CD4-positive, alpha-beta T cell treated with Interleukin-17A for 1 hour (primary cell): ENCODE measurements around the gene SLC29A2.
"Not testable (repeated sequence)": the region's sequence is repeated elsewhere in the genome, so short reads cannot be mapped to it uniquely, and the experiment has no call there.

ENCODE experiments used
- DNase-seq: peaks from one replicate; pipeline ENCODE4 v3.0.0-alpha.2; 2020

The SLC29A2 gene

DNA sequence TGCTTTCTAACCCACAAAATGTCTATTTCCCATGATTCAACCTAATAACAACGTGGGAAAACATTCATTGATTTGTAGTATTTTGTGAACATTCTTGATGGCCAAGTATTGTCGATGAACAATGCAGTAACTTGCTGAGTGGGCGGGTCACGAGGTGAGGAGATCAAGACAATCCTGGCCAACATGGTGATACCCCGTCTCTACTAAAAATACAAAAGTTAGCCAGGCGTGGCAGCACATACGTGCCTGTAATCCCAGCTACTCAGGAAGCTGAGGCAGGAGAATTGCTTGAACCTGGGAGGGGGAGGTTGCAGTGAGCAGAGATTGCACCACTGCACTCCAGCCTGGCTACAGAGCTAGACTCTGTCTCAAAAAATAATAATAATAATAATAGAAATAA is 8.7 kb upstream of the SLC29A2 start:
- DNase-seq, result not testable (repeated sequence)

DNA sequence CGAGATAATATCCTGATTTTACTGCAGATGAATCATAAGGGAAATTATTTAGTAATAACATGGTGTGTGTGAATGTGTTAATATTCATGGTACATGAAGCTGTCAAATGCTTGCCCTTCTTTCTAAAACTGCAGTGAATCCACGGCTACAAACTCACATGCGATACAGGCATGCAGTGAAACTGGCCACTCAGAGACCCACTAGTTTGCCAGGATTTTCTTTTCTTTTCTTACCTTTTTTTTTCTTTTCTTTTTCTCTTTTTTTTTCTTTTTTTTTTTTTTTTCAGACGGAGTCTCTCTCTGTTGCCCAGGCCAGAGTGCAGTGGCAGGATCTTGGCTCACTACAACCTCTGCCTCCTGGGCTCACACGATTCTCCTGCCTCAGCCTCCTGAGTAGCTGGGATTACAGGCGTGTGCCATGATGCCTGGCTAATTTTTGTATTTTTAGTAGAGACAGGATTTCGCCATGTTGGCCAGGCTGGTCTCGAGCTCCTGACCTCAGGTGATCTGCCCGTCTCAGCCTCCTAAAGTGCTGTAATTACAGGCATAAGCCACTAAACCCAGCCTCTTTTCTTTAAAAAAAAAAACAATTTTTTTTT is 2.2 kb upstream of the SLC29A2 start:
- not testable (repeated sequence) for DNase-seq

DNA sequence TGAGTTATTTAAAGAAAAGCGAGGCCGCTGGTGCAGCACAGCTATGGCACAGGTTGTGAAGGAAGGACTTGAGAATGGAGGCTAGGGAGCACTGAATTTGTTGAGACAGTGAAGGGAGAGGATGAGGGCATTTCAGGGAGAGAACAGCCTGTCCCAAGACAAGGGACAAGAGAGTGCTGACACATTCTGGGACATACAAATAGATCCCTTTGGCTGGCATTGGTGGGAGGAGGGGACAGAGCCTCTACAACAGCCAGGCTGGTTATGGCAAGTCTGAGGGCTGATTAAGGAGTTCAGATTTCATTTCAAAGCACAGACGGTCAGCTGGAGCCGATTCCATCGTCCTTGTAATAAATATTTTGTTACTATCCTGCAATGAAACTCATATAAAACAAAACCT is 1.7 kb upstream of the SLC29A2 start:
- DNase-seq, result no peak

DNA sequence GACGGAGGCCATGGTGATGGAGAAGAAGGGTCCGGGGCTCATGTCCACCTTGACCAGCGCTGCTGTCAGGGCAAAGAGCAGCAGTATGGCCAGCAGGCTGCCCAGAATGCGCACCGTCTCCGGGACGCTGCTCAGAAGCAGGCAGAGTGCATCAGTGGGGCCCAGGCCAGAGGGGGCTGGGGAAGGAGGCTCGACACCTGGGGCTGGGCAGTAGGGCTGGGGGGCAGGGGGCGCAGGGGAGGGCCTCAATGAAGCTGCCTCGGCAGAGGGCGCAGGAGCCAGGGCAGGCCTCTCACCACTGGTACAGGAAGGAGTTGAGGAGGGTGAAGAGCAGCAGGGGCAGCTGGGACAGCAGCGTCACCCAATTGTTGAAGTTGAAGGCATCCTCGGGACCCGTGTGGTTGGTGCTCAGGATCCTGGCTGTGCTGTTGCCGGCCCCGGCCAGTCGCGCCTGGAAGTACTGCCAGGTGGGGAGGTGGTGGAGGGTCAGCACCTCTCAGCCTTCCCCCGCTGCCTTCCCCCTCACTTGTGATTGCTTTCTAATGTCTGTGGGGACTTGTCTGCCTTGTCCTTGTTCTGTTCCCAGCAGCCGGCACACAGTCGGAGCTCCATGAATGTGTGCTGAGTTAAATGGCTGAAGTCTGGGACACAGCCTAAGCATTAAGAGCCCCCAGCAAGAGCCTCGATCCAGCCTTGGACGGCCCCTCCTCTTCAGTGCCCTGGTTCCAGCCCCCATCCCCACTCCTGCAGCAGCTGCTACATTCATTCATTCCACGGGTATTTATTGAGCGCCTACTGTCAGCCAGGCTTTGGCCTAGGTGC is 2.3 kb downstream of the SLC29A2 start:
- no peak for DNase-seq

DNA sequence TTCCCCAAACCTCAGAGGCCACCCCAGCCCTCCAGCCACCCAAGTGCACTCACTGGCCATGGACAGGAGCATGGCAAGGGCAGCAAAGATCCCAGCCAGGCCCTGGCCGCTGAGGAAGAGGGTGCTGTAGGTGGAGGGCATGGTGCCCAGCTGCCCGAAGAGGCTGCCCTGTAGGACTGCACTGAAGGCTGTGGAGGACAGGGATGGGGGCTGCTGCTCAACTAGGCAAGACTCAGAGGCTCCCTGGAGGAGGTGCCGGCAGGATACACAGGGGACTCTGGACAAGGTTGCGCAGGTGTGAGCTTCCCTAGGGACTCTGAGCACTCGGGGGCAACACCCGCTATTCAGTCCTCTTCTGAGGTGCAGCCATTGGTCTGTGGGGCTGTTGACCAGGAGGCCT is 3.1 kb downstream of the SLC29A2 start:
- no peak for DNase-seq

DNA sequence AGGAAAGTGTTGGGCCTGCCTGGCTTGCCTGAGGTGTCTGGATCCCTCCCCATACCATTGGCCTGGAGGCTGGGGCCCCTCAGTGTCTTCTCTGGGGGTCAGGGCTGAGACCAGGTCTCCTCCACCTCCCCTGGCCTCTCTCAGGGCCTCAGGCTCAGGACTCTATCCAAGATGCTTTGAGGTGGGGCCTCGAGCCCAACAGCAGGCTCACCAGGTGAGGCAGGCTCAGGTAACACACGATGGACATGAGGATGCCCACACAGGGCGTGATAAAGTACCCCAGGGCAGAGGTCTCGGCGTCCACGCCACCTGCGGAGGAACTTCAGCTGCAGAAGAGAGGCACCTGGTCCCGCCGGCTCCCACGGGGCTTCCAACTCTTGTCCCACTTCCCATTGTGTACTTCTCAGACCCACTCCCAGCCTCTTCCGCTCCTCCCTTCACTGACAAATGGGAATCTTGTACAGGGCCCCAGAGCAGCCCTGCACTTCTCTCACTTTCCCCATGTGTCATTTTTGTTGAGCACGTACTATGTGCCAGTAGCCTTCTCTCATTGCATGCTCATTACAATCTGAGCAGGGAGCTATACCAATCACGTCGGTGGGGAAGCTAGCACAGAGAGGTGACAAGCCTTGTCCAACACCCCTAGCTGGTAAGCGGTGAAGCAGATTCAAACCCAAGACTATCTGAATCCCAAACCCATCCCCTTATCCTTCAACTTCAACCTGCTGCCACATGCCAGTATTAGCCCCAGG is 3.8 kb downstream of the SLC29A2 start:
- no peak for DNase-seq

DNA sequence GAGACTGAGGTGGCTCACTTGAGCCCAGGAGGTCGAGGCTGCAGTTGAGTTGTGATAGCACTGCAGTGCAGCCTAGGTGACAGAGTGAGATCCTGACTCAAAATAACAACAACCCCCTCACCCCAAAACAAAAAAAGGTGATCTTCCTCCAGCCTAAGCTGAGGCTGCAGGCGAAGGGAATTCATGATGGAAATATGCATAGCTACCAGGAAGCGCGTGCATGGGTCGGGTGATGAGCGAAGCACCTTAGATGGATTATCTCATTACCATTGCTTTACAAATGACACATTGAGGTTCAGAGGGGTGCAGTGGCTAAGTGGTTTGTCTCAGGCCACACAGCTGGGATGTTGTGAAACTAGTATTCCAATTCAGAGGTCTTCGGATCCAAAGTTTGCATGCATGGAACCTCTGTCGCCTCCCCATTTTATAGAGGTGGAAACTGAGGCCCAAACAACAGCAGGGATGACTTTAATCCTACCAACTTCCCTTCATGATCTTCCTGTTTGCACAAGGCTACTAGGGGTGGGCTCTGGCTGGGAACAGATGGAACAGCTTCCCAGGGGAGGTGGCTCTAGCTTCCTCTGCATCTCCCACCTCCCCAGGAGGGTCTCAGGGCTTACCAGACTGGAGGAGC is 4.6 kb downstream of the SLC29A2 start:
- no peak for DNase-seq

DNA sequence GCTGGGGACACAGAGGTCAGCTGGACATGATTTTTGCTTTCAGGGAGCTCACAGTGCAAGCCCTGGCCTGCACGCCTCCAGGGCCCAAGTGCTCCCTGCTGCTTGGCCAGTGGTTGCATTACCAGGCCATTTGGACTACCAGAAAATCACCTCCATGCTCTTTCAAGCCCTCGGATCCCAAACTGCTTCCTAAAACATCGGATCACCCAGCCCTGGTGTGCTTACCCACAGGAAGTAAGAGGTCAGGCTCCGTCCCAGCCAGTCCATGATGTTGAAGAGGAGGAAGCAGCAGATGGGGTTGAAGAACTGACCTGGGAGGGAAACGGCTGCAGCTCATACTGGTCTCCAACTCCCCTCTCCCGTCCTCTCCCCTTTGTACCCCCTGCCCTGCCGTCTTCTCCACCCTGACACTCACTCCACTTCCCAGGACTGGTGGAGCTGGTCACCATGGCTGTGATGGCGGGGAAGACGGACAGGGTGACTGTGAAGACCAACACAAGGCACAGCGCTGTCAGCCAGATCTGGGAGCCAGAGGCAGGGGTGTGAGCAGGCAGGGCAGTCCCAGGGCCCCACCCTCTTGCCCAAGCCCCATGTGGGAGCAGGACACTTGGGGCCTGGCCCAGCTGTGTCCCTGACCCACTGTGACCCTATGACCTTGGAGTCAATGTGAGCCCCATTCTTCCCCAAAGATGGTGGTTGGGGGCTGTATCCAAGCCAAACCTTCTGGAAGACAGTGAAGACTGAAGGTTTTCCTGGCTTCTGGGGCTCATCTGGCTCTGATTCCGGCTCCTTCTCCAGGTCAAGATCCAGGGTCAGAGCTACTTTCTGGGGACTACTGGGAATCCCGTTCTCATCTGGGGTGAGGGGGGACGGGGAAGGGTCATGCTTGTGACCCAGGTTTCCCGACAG is 5.6 kb downstream of the SLC29A2 start:
- DNase-seq, result no peak

DNA sequence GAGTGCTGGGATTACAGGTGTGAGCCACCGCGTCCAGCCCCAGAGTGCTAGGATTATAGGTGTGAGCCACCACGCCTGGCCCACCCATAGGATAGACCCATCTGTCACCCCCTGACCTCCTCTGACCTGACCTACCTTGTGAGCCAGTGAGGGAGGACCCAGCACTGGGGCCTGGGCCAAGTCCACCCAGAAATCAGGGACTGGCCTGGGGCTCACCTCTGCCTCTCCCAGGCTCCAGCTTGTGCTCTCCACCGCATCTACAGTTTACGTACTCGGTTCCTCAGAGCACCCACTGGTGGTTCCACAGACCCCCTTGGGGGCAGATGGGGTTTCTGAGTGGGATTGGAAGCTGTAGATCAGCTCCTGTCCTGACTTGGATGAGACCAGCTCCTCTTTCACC is 6.4 kb downstream of the SLC29A2 start:
- no peak for DNase-seq

DNA sequence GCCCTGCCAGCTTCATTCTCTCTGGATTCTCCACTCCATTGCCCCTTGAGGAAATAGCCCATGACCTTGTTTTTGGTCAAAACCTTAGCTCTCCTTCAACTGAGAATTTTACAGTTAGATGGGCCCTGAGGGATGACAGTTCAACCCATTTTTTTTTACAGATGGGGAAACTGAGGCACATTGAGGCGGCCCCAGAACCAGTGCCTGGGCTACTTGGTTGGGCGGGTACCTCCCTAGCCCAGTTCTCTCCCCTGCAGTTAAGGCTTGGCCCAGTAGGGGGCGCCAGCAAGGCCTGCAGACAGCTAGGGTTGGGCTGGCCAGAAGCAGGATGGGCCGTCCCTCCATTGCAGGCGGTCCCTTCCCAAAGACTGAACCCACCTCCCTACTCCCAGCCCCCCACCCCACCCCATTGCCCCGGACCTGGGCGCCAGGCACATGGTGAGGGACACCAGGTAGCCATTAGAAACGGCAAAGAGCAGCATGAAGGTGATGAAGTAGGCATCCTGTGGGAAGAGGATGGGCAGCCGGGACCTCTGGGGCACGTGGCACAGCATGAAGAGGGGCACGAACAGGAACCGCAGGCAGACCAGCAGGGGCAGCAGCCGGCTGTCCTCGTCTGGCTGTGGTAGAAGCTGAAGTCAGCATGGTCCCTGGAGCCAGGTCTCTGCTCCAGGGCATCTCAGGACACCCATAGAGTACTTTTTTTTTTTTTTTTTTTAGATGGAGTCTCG is 7.6 kb downstream of the SLC29A2 start:
- DNase-seq, result peak; percentile 66

DNA sequence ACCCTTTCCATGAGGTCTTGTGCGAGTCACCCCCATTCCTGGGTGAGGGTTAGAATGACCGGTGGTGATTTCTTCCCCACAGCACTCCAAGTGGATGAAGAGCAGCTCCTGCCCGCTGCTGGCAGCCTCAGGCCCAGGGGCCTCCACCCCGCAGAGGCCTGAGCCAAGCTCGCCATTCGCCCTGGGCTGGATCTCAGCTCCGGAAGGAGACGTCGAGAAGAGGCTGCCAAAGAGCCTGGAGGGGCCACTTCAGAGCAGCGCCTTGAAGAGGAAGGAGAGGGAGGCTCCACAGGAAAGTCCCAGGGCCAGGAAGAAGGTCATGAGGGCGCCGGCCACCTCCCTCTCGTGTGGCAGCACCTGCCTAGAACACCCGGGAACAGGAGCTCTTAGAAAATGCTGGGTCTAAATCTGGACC is 8.4 kb downstream of the SLC29A2 start:
- DNase-seq, result no peak

DNA sequence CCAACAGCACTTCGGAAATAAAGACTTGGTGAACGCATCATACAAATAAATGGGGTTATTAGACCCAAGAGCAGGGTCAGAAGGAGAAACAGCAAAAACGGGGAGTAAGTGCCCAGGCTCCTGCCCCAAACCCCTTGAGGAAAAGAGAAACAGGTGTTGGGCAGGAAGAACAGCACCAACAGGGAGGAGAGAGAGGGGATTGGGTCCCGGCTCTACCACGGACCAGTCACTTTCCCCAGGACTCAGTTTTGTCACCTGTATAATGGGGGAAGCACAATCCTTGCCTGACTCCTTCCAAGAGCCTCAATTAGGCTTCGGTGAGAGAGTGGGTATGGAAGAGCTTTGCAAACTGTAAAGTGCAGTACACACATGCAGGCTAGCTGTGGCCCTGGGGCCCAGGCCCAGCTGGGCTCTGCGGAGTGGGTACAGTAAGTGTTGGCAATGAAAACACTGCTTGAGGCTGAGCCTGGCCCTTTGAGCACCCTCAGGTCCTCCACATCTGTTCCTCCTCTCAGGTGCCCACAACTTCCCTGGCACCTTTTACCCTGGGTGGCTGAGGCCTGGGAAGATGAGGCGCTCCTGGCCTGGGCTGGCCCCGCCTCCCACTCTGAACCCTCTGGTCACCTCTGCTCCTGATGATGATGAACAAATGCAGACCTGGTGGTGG is 8.9 kb downstream of the SLC29A2 start:
- no peak for DNase-seq

DNA sequence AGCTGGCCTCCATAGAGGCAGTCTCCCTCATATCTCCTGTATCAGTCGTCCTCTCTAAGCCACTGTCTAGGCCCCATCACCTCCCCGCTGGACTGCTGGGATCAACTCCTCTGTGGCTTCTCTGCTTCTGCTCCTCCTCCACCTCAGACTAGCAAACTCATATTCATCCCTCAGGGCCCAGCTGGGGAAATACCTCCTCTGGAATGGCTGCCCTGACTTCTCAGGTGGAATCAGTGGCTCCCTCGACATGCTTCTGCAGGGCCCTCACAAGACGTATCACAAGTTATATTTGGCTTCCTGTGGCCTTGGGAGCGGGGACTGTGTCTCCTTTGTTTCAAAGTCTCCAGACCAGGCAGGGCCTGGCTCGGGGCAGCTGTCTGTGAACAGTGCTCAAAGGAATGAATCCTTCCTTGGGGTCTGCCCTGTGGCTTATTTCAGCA is 10.0 kb downstream of the SLC29A2 start:
- no peak for DNase-seq

DNA sequence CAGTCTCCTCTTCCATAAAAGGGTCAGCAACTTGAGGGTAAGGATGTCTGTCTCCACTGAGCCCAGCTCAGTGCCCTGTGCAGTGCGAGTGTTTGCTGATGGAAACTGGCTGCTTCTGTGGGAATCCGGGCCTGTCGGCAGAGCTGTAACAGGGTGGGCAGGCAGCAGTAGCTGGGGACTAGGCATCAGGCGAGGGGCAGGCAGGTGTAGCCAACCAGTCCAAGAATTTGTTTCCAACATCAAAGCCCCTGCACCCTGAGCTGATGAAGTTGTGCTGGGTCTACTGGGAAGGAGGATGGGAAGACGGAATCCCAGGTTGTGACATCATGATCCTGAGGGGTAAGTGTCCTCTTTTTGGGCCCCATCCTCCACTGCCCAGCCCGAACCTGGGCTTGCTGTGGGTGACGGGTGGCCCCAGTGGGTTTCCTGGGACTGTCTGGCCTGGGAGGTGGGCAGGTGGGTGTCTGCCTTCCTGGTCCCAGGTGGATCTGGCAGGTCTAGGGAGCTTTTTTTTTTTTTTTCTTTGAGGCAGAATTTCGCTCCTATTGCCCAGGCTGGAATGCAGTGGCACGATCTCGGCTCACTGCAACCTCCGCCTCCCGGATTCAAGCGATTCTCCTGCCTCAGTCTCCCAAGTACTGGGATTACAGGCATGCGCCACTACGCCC is 11.0 kb downstream of the SLC29A2 start:
- DNase-seq, result no peak

DNA sequence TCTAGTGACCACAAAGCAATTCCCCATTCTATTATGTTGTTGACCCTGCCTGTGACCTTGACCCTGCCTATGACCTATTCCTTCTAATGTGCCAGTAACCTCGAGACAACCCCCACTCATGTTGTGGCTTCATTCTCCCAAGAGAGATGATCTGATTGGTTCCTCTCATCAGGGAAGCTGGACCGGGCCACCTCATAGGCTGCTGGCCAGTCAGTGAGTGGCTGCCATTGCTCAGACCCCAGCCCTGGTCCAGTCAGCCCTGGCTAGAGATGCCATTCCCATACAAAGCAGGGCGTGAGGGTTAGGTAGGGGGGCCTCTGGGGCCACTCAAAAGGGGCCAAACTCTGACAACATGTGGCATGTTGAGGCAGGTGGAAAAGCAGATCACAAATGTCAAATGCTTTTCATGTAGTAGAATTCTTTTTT is 11.9 kb downstream of the SLC29A2 start:
- no peak for DNase-seq

DNA sequence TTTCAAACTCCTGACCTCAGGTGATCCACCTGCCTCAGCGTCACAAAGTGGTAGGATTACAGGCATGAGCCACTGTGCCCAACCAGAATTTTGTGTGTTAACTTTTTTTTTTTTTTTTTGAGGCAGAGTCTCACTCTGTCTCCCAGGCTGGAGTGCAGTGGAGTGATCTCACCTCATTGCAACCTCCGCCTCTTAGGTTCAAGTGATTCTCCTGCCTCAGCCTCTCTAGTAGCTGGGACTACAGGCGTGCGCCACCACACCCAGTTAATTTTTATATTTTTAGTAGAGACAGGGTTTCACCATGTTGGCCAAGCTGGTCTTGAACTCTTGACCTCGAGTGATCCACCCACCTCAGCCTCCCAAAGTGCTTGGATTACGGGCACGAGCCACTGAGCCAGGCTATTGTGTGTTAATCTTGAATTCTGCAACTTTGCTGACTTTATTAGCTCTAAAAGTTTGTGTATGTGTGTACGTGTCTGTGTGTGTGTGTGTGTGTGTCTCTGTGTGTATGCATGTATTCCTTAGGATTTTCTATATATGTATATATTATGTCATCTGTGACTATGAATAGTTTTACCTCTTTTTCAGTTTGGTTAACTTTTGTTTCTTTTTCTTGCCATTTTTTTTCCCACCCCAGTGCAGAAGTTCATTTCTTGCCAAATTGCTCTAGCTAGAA is 20.9 kb downstream of the SLC29A2 start:
- DNase-seq, result not testable (repeated sequence)

DNA sequence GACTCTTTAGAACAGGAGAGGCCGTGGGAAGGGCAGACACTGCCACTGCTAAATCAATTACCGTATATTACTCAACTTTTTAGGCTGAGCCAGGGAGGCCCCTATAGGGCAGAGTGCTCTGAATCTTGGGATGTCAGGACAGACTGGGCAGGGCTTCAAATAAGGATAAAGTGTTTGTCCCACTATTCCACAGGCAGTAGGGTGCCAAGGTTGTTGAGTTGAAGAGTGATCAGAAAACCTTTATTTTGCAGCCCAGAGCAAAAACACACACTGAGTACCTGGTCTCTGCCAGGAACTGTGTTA is 22.5 kb downstream of the SLC29A2 start:
- DNase-seq, result no peak

DNA sequence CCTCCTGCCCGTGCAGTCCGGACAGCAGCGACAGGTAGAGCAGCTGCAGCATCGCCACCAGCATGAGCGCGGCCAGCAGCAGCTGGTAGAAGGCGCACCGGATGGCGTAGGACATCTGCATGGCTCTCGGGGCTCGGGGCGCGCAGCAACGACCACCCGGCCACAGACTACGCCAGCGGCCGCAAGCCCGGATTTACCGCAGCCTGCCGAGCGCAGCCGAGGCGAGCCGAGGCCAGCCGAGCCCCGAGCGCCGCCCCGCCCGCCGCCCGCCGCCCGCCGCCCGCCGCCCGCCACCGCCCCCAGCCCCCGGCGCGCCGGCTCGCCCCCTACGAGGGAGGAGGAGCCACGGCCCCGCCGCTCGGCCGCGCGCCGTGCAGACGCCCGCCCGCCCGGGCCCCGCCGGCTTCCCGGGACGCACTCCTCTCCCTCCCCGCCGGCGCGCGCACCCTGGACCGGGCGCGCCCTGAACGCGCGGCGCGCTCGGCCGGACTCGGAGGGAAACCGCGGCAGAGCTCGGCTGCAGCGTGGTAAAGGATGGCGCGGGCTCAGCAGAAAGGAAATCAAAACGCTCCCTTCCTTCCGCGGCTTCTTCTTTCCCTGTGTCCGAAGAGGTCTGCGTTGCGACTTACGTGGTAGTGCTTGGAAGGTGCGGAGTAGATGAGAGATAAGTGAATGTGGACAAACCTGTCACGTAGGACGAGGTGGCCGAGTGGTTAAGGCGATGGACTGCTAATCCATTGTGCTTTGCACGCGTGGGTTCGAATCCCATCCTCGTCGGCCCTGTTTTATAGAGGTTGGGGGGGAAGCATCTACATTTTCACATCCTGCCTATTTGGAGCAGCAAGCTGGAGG is 23.9 kb downstream of the SLC29A2 start, which contains the start of gene B4GAT1:
TSS of gene B4GAT1 (minus strand) at position 205 of the 852 bp plus-strand sequence. CDS start at position 121, 84 bp downstream.
- DNase-seq, result peak; percentile 91
